KMS-11 (cell line): ENCODE data around the gene BSG.
"Not testable (repeated sequence)": the region's sequence is repeated elsewhere in the genome, so short reads cannot be mapped to it uniquely, and the experiment has no call there.

Experiments used
- H2AFZ ChIP-seq: fragments of 200-600 bp; sonication (generic); 2 replicates; pipeline ENCODE4 v1.6.1; 2016; ENCODE audit warnings: antibody characterized with exemption, mixed run types, low read depth
- H3K27ac ChIP-seq: fragments of 200-600 bp; sonication (generic); 2 replicates; pipeline ENCODE4 v1.6.1; 2016; ENCODE audit warnings: mild to moderate bottlenecking, mixed run types
- H3K27me3 ChIP-seq: fragments of 200-600 bp; sonication (generic); 2 replicates; pipeline ENCODE4 v1.6.1; 2017; ENCODE audit warnings: mild to moderate bottlenecking, low read depth, mixed run types, moderate library complexity; ENCODE audit not compliant: insufficient read depth
- H3K36me3 ChIP-seq: fragments of 200-600 bp; sonication (generic); 2 replicates; pipeline ENCODE4 v1.6.1; 2017; ENCODE audit warnings: mild to moderate bottlenecking, mixed run types; ENCODE audit not compliant: insufficient read depth
- H3K4me1 ChIP-seq: fragments of 200-600 bp; sonication (generic); 2 replicates; pipeline ENCODE4 v1.6.1; 2016; ENCODE audit warnings: mild to moderate bottlenecking, low read depth, mixed run types; ENCODE audit not compliant: poor library complexity, severe bottlenecking
- H3K4me2 ChIP-seq: fragments of 200-600 bp; sonication (generic); 2 replicates; pipeline ENCODE4 v1.7.0; 2016; ENCODE audit warnings: mild to moderate bottlenecking, mixed run types
- H3K4me3 ChIP-seq: fragments of 200-600 bp; sonication (generic); IDR thresholded peaks from 2 replicates; pipeline ENCODE4 v1.6.1; 2017; ENCODE audit warnings: low read depth, low read length, mixed read lengths; ENCODE audit not compliant: insufficient read depth
- H3K79me2 ChIP-seq: fragments of 200-600 bp; sonication (generic); 2 replicates; pipeline ENCODE4 v1.6.1; 2016; ENCODE audit warnings: low read depth, mixed run types; ENCODE audit not compliant: insufficient read depth
- H3K9ac ChIP-seq: fragments of 200-600 bp; sonication (generic); 2 replicates; pipeline ENCODE4 v1.6.1; 2016; ENCODE audit warnings: mild to moderate bottlenecking, mixed run types
- H4K20me1 ChIP-seq: fragments of 200-600 bp; sonication (generic); 2 replicates; pipeline ENCODE4 v1.6.1; 2016; ENCODE audit warnings: mild to moderate bottlenecking, mixed run types; ENCODE audit not compliant: insufficient read depth
- TF ChIP-seq, protein P1 (sequence below): fragments of 200-600 bp; sonication (generic); conservative IDR thresholded peaks from 2 replicates; pipeline ENCODE4 v1.6.1; 2017; ENCODE audit warnings: low read depth, mild to moderate bottlenecking, antibody characterized with exemption, low read length, moderate library complexity, mixed read lengths

Gene BSG

DNA sequence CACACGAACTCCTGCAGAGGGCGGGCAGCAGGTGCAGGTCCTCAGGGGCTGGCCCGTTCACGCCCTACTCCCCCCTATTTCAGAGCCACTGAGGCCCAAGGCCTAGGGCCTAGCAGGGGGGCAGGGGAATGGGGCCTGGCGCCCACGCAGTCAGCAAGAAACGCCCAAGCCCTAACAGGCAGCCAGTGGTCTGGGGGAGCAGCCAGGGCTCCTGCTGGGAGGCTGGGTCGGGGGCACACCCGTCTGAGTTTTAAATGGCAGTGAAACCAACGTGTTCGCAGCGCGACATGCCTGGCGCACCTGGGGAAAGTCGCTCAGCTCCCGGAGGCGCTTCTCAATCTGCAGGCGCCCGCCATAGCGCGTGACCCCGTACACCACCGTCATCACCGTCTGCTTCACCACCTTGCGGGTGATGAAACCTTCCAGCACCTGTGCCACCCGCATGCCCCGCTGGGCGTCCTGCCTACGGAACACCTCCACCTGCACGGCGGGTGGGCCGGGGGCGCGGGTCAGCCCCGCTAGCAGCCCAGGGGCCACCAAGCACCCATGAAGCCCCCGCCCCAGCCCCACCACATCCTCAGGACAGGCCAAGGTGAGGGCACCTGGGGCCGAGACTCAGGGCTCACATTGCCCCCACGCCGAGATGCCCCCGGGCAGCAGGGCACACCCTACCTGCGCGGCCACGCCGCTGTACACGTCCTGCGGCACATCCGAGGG, 47.0 kb downstream of the BSG start:
- H3K4me2 ChIP-seq, result no peak overlapping the region
- H4K20me1 ChIP-seq, result no peaks in the 10 kb centered on the region
- no peaks in the 10 kb centered on the region for H3K27me3 ChIP-seq
- H3K36me3 ChIP-seq, result no peaks in the 10 kb centered on the region
- no peaks in the 10 kb centered on the region for H3K79me2 ChIP-seq
- H3K4me3 ChIP-seq, result no peak overlapping the region
- no peak overlapping the region for H3K27ac ChIP-seq
- no peaks in the 10 kb centered on the region for H3K4me1 ChIP-seq
- TF ChIP-seq, protein P1, sequence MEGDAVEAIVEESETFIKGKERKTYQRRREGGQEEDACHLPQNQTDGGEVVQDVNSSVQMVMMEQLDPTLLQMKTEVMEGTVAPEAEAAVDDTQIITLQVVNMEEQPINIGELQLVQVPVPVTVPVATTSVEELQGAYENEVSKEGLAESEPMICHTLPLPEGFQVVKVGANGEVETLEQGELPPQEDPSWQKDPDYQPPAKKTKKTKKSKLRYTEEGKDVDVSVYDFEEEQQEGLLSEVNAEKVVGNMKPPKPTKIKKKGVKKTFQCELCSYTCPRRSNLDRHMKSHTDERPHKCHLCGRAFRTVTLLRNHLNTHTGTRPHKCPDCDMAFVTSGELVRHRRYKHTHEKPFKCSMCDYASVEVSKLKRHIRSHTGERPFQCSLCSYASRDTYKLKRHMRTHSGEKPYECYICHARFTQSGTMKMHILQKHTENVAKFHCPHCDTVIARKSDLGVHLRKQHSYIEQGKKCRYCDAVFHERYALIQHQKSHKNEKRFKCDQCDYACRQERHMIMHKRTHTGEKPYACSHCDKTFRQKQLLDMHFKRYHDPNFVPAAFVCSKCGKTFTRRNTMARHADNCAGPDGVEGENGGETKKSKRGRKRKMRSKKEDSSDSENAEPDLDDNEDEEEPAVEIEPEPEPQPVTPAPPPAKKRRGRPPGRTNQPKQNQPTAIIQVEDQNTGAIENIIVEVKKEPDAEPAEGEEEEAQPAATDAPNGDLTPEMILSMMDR, result no peak
- H3K9ac ChIP-seq, result no peak overlapping the region
- no peak overlapping the region for H2AFZ ChIP-seq

DNA sequence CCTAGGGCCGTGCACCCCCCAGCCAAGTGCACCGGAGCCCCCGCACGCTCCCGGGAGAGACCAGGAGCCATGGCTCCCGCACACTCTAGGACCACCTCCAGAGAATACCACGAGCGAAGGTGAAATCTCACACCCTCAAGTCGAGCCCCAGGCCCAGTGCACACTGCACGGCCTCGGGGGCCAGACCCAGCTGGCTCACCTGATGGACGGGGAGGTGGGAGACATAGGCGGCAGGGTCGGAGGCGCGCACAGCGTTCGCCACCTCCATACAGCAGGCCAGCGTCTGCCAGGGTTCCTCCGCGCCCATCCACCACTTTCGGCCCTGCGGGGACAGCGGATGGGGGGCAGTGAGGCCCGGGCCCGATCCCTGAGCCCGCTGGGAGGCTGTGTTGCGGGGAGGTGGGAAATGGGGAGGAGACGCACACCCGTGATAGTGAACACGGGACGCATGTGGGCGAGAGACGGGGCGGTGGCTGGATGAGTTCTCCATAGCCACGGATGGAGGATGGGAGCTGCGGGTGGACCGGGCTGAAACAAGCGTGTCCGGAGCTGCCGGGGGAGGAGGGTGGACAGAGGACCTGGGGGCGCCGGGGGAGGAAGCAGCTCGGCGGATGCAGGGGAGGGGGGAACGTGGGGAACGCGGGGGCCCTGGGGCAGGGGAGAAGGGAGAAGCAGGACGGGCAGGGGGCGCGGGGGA, 47.9 kb downstream of the BSG start:
- Histone ChIP-seq H3K4me2 (no peak overlapping the region), H4K20me1 (no peaks in the 10 kb centered on the region), H3K9ac (no peak overlapping the region), H3K27ac (no peak overlapping the region), H3K4me1 (no peaks in the 10 kb centered on the region), H3K36me3 (no peaks in the 10 kb centered on the region), H3K4me3 (no peak overlapping the region), H2AFZ (no peak overlapping the region), H3K27me3 (no peaks in the 10 kb centered on the region), H3K79me2 (no peaks in the 10 kb centered on the region)
- TF ChIP-seq, protein P1, result no peak

DNA sequence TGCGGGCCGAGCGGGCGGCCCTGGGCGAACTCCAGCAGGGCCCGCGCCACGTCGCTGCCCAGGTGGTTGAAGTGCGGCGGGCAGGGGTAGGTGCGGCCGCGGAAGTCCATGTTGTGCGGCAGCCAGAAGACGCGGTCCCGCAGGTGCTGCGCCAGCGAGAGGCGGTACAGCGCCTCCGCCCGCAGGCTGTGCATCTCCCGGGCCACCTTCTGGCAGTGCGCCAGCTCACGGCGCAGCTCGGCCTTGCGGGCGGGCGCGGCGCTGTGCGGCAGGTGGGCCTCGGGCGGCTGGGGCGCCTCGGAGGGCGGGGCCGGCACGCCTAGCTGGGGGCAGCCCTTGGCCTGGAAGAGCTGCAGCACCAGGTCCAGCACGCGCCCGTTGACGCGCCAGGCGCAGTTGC, 48.8 kb downstream of the BSG start:
- not testable (repeated sequence) for H3K4me2 ChIP-seq, H3K36me3 ChIP-seq, H3K27ac ChIP-seq, H3K9ac ChIP-seq, H3K4me1 ChIP-seq, H4K20me1 ChIP-seq, H3K27me3 ChIP-seq, H2AFZ ChIP-seq, H3K4me3 ChIP-seq, H3K79me2 ChIP-seq

DNA sequence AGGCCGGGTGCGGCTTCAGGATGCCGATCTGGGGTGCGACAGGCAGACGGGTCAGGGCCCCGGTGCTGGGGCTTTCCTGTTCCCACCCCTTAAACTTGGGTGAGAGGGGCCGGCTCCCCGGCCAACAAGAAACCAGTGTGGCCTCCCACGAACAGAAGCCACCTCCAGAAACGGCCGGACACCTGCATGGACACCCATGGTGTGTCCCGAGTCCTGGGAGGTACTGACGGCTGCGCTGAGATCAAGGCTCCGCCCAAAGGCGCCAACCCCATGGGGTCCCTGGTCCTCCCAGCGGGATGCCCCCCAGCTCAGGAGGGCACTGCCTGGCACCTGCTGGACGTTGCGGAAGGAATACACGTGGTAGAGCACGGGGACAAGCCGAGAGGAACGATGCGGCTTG, 49.4 kb downstream of the BSG start:
- H3K79me2 ChIP-seq, result no peaks in the 10 kb centered on the region
- no peaks in the 10 kb centered on the region for H3K4me1 ChIP-seq
- H2AFZ ChIP-seq, result no peak overlapping the region
- TF ChIP-seq, protein P1, result no peak
- H3K36me3 ChIP-seq, result no peaks in the 10 kb centered on the region
- H3K9ac ChIP-seq, result no peak overlapping the region
- no peaks in the 10 kb centered on the region for H3K27me3 ChIP-seq
- no peaks in the 10 kb centered on the region for H4K20me1 ChIP-seq
- H3K4me3 ChIP-seq, result no peak overlapping the region
- no peak overlapping the region for H3K27ac ChIP-seq
- no peak overlapping the region for H3K4me2 ChIP-seq

DNA sequence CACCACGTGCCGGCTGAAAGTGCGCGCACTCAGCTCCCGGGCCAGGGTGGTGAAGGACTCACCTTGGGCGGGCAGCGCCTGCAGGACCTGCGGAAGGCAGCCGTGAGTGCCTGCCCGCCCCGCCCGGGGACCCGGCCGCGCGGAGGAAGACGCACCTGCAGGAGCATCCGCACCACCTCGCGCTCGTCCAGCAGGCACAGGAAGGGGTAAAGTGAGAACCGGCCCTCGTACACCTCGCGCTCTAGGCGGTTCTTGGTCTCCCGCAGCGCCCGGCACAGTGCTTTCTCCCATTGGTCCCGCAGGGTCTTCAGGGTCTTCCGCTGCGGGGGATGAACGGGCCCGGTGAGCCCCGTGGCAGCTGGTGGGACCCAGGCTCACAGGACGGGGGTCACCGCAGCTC, 50.3 kb downstream of the BSG start:
- H2AFZ ChIP-seq, result no peak overlapping the region
- H3K79me2 ChIP-seq, result no peaks in the 10 kb centered on the region
- H3K4me2 ChIP-seq, result no peak overlapping the region
- H3K4me1 ChIP-seq, result no peaks in the 10 kb centered on the region
- no peak overlapping the region for H3K9ac ChIP-seq
- no peak overlapping the region for H3K4me3 ChIP-seq
- no peaks in the 10 kb centered on the region for H4K20me1 ChIP-seq
- H3K27ac ChIP-seq, result no peak overlapping the region
- no peaks in the 10 kb centered on the region for H3K27me3 ChIP-seq
- no peaks in the 10 kb centered on the region for H3K36me3 ChIP-seq
- TF ChIP-seq, protein P1, result no peak
